MM.1S (cell line): Measurements from ENCODE around the gene MPO.

Source experiments
- EZH2 ChIP-seq: fragments of 300-600 bp; sonication (generic); optimal IDR thresholded peaks from 2 replicates; pipeline ENCODE3; 2017; ENCODE audit warnings: low read depth, mild to moderate bottlenecking, antibody characterized with exemption, low read length, mixed read lengths
- TF ChIP-seq, protein P1 (sequence below): fragments of 300-600 bp; sonication (generic); IDR thresholded peaks from 2 replicates; pipeline ENCODE4 v1.5.1; 2016; ENCODE audit warnings: antibody characterized with exemption, low read length, mixed read lengths

DNA sequence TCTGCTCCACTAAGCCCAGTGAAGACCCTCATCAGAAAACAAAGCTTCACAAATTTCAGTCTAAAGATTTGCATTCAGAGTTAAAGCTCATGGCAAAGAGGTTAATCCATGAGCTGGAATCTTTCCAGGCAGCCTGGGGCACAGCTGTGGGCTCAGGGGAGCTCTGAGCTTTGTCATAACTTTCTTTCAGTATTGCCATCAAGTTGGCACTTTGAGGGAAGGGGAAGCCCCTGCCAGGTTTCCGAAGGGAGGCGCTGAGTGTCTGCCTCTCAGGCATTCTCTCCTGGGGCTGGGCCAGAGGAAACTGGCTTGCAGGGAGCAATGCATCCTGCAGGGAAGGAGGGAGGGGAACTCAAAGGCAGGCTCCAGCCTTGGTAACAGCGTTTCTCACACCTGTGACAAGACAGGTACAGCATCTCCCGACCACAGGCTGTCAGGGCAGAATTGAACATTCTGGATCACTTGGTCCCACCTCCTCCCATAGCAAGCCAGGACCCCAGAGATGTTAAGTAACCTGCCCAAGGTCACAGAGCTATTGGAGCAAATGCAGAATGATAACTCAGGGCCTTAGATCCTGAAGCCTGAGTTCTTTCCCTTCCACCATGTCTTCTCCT, 38.5 kb downstream of the MPO start:
- TF ChIP-seq, protein P1, sequence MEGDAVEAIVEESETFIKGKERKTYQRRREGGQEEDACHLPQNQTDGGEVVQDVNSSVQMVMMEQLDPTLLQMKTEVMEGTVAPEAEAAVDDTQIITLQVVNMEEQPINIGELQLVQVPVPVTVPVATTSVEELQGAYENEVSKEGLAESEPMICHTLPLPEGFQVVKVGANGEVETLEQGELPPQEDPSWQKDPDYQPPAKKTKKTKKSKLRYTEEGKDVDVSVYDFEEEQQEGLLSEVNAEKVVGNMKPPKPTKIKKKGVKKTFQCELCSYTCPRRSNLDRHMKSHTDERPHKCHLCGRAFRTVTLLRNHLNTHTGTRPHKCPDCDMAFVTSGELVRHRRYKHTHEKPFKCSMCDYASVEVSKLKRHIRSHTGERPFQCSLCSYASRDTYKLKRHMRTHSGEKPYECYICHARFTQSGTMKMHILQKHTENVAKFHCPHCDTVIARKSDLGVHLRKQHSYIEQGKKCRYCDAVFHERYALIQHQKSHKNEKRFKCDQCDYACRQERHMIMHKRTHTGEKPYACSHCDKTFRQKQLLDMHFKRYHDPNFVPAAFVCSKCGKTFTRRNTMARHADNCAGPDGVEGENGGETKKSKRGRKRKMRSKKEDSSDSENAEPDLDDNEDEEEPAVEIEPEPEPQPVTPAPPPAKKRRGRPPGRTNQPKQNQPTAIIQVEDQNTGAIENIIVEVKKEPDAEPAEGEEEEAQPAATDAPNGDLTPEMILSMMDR = no peak
- TF ChIP-seq EZH2 = peak; percentile 27
